Measurements from ENCODE around the gene PHLDA1. TPM values are rescaled to one million over a fixed set of nuclear protein-coding genes. Genes with fewer than 3 reads are reported as not detected.

Gene PHLDA1
- total and polyA plus RNA-seq, 9 of the 15 experiments (the other 6 are each of a cell fraction or from before 2014, with no cell fraction given): 0.15 to 2.9 (median 0.54) TPM

DNA sequence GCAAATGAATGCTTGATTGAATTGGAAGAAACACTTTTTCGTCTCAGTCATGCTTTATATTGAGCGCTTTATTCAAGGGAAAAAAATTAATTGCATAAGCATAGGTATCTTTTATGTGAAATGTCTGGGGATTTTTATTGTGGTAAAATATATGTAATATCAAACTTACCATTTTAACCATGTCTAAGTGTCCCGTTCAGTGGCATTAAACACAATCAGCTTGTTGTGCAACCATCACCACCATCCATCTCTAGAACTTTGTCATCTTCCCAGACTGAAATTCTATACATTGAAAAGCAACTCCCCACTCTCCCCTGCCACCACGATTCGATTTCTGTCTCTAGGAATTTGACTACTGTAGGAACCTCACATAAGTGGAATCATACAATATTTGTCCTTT, 39.8 kb downstream of the PHLDA1 start:
- Histone ChIP-seq H3K36me3 (ENCODE audit: control insufficient read depth, insufficient read depth, low read length) (no peaks in the 10 kb centered on the region), H3K4me3 (no peak overlapping the region), H3K79me2 (ENCODE audit: control insufficient read depth, insufficient read depth, low read length) (no peaks in the 10 kb centered on the region), H3K9me1 (ENCODE audit: control insufficient read depth, insufficient read depth, low read length) (no peaks in the 10 kb centered on the region), H3K9ac (ENCODE audit: insufficient read depth in 1 of 2, low read depth in 2 of 2, low read length in 2 of 2) (no peak overlapping the region), H3K9me3 (replicated peaks; ENCODE audit: control insufficient read depth, insufficient read depth, low read depth, low read length) (no peaks in the 10 kb centered on the region), H3K4me1 (replicated peaks in 1 of 2; ENCODE audit: control insufficient read depth in 2 of 2, insufficient read depth in 2 of 2, low read length in 2 of 2) (no peaks in the 10 kb centered on the region), H3K27ac (ENCODE audit: extremely low read depth, low read depth, low read length) (no peak overlapping the region), H3K4me2 (ENCODE audit: insufficient read depth, low read length) (no peak overlapping the region), H3K27me3 (ENCODE audit: control insufficient read depth in 2 of 2, insufficient read depth in 2 of 2, low read length in 2 of 2) (no peaks in the 10 kb centered on the region), H4K20me1 (replicated peaks; ENCODE audit: control insufficient read depth, insufficient read depth, low read length) (no peaks in the 10 kb centered on the region), H2AFZ (ENCODE audit: low read depth, low read length) (no peak overlapping the region)
- POLR2A ChIA-PET: interaction anchor here (1.5 kb wide), 1 partner anchor 15 kb away, joined by 3 read pairs; no protein-coding TSS in a partner anchor
- no peak for FAIRE-seq
- 8% methylated on average over 5 of the region's 5 CpGs for WGBS (ENCODE audit: insufficient coverage, low coverage, missing lambda C conversion rate)
- CTCF ChIA-PET (ENCODE audit: low intra/inter-chr PET ratio): no interaction called here
- intact Hi-C loops (cut with micrococcal nuclease): no loop called here
- ATAC-seq: no peak
- DNase-seq (ENCODE audit: extremely low read depth in 1 of 4, low spot score in 3 of 4): no peak
- in situ Hi-C loops (cut with MboI): no loop called here
- TF ChIP-seq ZKSCAN3 (CRISPR knock-in tag; IDR thresholded peaks at IDR 0.05) (no peak), CCAR2 (IDR thresholded peaks at IDR 0.05; ENCODE audit: low read depth, low read length) (no peak), BCL6 (CRISPR knock-in tag; IDR thresholded peaks at IDR 0.05) (no peak), GATAD2B (IDR thresholded peaks at IDR 0.05; ENCODE audit: borderline replicate concordance) (no peak)
- TF ChIP-seq, protein P1, sequence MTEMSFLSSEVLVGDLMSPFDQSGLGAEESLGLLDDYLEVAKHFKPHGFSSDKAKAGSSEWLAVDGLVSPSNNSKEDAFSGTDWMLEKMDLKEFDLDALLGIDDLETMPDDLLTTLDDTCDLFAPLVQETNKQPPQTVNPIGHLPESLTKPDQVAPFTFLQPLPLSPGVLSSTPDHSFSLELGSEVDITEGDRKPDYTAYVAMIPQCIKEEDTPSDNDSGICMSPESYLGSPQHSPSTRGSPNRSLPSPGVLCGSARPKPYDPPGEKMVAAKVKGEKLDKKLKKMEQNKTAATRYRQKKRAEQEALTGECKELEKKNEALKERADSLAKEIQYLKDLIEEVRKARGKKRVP (CRISPR knock-in tag; IDR thresholded peaks at IDR 0.05): no peak
- BruUV-seq (replicated peaks): no TSS peak

All from K562 (cell line).